Measurements from ENCODE around the gene HIP1.
"Not testable (repeated sequence)": the region's sequence is repeated elsewhere in the genome, so short reads cannot be mapped to it uniquely, and the experiment has no call there.

HIP1 gene

GRCh38 chr7:75485355-75485978, 253.3 kb downstream of the HIP1 start:
- not testable (repeated sequence) for DNase-seq

Measured in NCI-H1092 (cell line).